GM12878 (cell line): ENCODE measurements around the gene PRRT1B. TPM values are rescaled to one million over a fixed set of nuclear protein-coding genes. Genes with fewer than 3 reads are reported as not detected.

Source experiments
- ATAC-seq: fragments of 200-7000 bp; cut with Tn5 transposase; 3 replicates; pipeline ENCODE4 v1.9.1; 2020; ENCODE audit warnings: mild to moderate bottlenecking, moderate library complexity
- BruUV-seq: library from RNA; stranded (reverse); fragments of 400-500 nt; replicated peaks from 2 replicates; lab custom pipeline; 2021; lab: Mats Ljungman, UMichigan
- CTCF ChIA-PET: fragments of 300-600 bp; sonication (Branson Sonifier 250); formaldehyde crosslinking; extraction: SDS; loops from one replicate; lab custom pipeline; 2021; ENCODE audit warnings: inconsistent platforms; lab: Yijun Ruan, JAX
- POLR2A ChIA-PET: fragments of 350-600 bp; formaldehyde crosslinking; extraction: SDS; loops from one replicate; lab custom pipeline; 2021; ENCODE audit warnings: inconsistent platforms; lab: Charles Lee
- RAD21 ChIA-PET: fragments of 300-600 bp; sonication (Branson Sonifier 250); formaldehyde crosslinking; loops from one replicate; lab custom pipeline; 2023; ENCODE audit warnings: antibody characterized with exemption; ENCODE audit not compliant: unreplicated experiment; lab: Charles Lee
- SMC1A ChIA-PET: fragments of 300-600 bp; sonication (Branson Sonifier 250); formaldehyde crosslinking; loops from one replicate; lab custom pipeline; 2023; ENCODE audit not compliant: unreplicated experiment, uncharacterized antibody; lab: Charles Lee
- DNase-seq: peaks from one replicate; pipeline ENCODE4 v3.0.0-alpha.2; 2011; ENCODE audit warnings: low read depth, low spot score
- FAIRE-seq: peaks from 3 replicates; lab custom pipeline; 2011; peaks lifted over from hg19 to GRCh38; lab: Jason Lieb, UNC
- H2AFZ ChIP-seq: 2 replicates; pipeline ENCODE4 v1.6.0; 2011; ENCODE audit warnings: low read depth, low read length, control low read depth; ENCODE audit not compliant: control insufficient read depth
- H3K27ac ChIP-seq: 2 replicates; pipeline ENCODE4 v1.5.1; 2011; ENCODE audit warnings: control low read depth; ENCODE audit not compliant: control insufficient read depth, insufficient read depth
- H3K27me3 ChIP-seq, 2 experiments: replicated peaks in 1 of 2; 2 replicates each; pipeline versions ENCODE4 v1.6.0 to v1.6.1; 2011; ENCODE audit warnings: low read length in 1 of 2; ENCODE audit not compliant: control insufficient read depth in 2 of 2, insufficient read depth in 2 of 2
- H3K36me3 ChIP-seq, 2 experiments: 2 replicates each; pipeline ENCODE4 v1.5.1; 2011; ENCODE audit warnings: low read length in 1 of 2; ENCODE audit not compliant: control insufficient read depth in 2 of 2, insufficient read depth in 2 of 2
- H3K4me1 ChIP-seq: 2 replicates; pipeline ENCODE4 v1.6.1; 2011; ENCODE audit warnings: mild to moderate bottlenecking, low read length, moderate library complexity, mixed read lengths; ENCODE audit not compliant: control insufficient read depth, insufficient read depth
- H3K4me2 ChIP-seq: 2 replicates; pipeline ENCODE4 v1.6.0; 2011; ENCODE audit warnings: control low read depth; ENCODE audit not compliant: control insufficient read depth, insufficient read depth
- H3K4me3 ChIP-seq: fragments of 200-600 bp; sonication (generic); 2 replicates; pipeline ENCODE4 v1.5.1; 2016
- H3K79me2 ChIP-seq: 2 replicates; pipeline ENCODE4 v1.6.0; 2011; ENCODE audit warnings: low read length; ENCODE audit not compliant: control insufficient read depth, insufficient read depth
- H3K9ac ChIP-seq: 2 replicates; pipeline ENCODE4 v1.8.0; 2011; ENCODE audit warnings: low read length, control low read depth, mixed read lengths; ENCODE audit not compliant: control insufficient read depth, insufficient read depth
- H3K9me3 ChIP-seq: replicated peaks from 3 replicates; pipeline ENCODE4 v1.5.1; 2011; ENCODE audit warnings: mild to moderate bottlenecking, low read length; ENCODE audit not compliant: control insufficient read depth, insufficient read depth
- H4K20me1 ChIP-seq: 2 replicates; pipeline ENCODE4 v1.6.0; 2011; ENCODE audit not compliant: control insufficient read depth, insufficient read depth
- BACH1 ChIP-seq: fragments of 450-650 bp; IDR thresholded peaks from 2 replicates; pipeline ENCODE4 v1.6.1; 2017; ENCODE audit warnings: mild to moderate bottlenecking, borderline replicate concordance
- EED ChIP-seq: sonication (generic); IDR thresholded peaks from 2 replicates; pipeline ENCODE4 v1.6.1; 2016; ENCODE audit warnings: antibody characterized with exemption, low read depth
- ETV6 ChIP-seq, 2 experiments: fragments of 450-650 bp in 1 of 2; IDR thresholded peaks in 1 of 2; conservative IDR thresholded peaks in 1 of 2; 2 replicates each; pipeline ENCODE4 v1.6.1; 2014; ENCODE audit warnings: antibody characterized with exemption in 1 of 2, borderline replicate concordance in 1 of 2, low read depth in 1 of 2, mild to moderate bottlenecking in 1 of 2, moderate library complexity in 1 of 2
- HDAC2 ChIP-seq: fragments of 200-600 bp; sonication (generic); IDR thresholded peaks from 2 replicates; pipeline ENCODE4 v1.6.1; 2017
- IKZF1 ChIP-seq: fragments of 450-650 bp; conservative IDR thresholded peaks from 2 replicates; pipeline ENCODE4 v1.6.1; 2017; ENCODE audit warnings: antibody characterized with exemption, mild to moderate bottlenecking
- MXI1 ChIP-seq: fragments of 150-350 bp; IDR thresholded peaks from 2 replicates; pipeline ENCODE4 v1.6.1; 2011; ENCODE audit warnings: low read depth, mild to moderate bottlenecking, inconsistent platforms, low read length, improper control_type of control experiment
- NFIC ChIP-seq: IDR thresholded peaks from 2 replicates; pipeline ENCODE4 v1.6.1; 2012; ENCODE audit warnings: low read depth, mild to moderate bottlenecking, inconsistent platforms, low read length, moderate library complexity
- POLR2A ChIP-seq: IDR thresholded peaks from 2 replicates; pipeline ENCODE4 v1.6.1; 2011; ENCODE audit warnings: low read depth, mild to moderate bottlenecking, low read length
- POLR2AphosphoS5 ChIP-seq: IDR thresholded peaks from 2 replicates; pipeline ENCODE4 v1.6.1; 2011; ENCODE audit warnings: mild to moderate bottlenecking, low read length, inconsistent platforms
- RUNX3 ChIP-seq: IDR thresholded peaks from 2 replicates; pipeline ENCODE4 v1.6.1; 2012; ENCODE audit warnings: low read length, inconsistent platforms
- SIN3A ChIP-seq: IDR thresholded peaks from 2 replicates; pipeline ENCODE4 v1.6.1; 2012; ENCODE audit warnings: low read depth, low read length, improper control_type of control experiment
- SPI1 ChIP-seq: IDR thresholded peaks from 2 replicates; pipeline ENCODE4 v1.6.1; 2011; ENCODE audit warnings: low read depth, mild to moderate bottlenecking, low read length, moderate library complexity, borderline replicate concordance; ENCODE audit not compliant: insufficient read depth
- SUPT20H ChIP-seq: IDR thresholded peaks from 2 replicates; pipeline ENCODE4 v1.6.1; 2011; ENCODE audit warnings: low read depth, mild to moderate bottlenecking, low read length, moderate library complexity, borderline replicate concordance; ENCODE audit not compliant: control insufficient read depth
- TCF12 ChIP-seq: IDR thresholded peaks from 2 replicates; pipeline ENCODE4 v1.6.1; 2011; ENCODE audit warnings: low read depth, mild to moderate bottlenecking, low read length
- TCF3 ChIP-seq: IDR thresholded peaks from 2 replicates; pipeline ENCODE4 v1.6.1; 2012; ENCODE audit warnings: low read depth, mild to moderate bottlenecking, low read length, borderline replicate concordance; ENCODE audit not compliant: insufficient read depth
- WGBS: methylation state at CpG from one replicate; pipeline ENCODE4 v1.1.6; 2016; ENCODE audit warnings: low lambda C conversion rate; ENCODE audit not compliant: insufficient replicate concordance, insufficient coverage; ENCODE audit errors: missing lambda C conversion rate; 5-methylcytosine and 5-hydroxymethylcytosine counted together
- in situ Hi-C: fragments of 300-500 bp; cut with MboI; formaldehyde crosslinking; loops from 9 replicates; pipeline ENCODE4 v1.14.3; 2018; ENCODE audit warnings: mixed read lengths
- intact Hi-C: fragments of 100-400 bp; cut with micrococcal nuclease; formaldehyde crosslinking; loops from one replicate; pipeline ENCODE4 v1.14.2; 2022; ENCODE audit not compliant: unreplicated experiment
- polyA plus RNA-seq, 11 experiments: library from polyadenylated mRNA; depleted of rRNA in 4 of 11; unstranded in 6 of 11; stranded (reverse) in 5 of 11; fragments of >200 nt; fragmentation: Nextera tagmentation in 4 of 11; fragmentation: Illumina TruSeq in 1 of 11; extraction: Ambion mirVana in 4 of 11; extraction: Trizol in 1 of 11; gene quantifications; 1 replicate in 1 of 11; 2 replicates in 10 of 11; pipeline versions ENCODE4 v1.2.1 to v1.2.3, GENCODE V29; 2011 to 2016; ENCODE audit warnings: inconsistent platforms in 2 of 11, missing spikeins in 2 of 11, low read depth in 1 of 11
- total RNA-seq, 4 experiments: library from RNA; depleted of rRNA in 3 of 4; stranded (reverse); fragments of >200 nt in 3 of 4; fragmentation: Illumina TruSeq in 1 of 4; extraction: Trizol in 1 of 4; gene quantifications; 2 replicates each; pipeline versions ENCODE4 v1.2.1 to v1.2.3, GENCODE V29; 2013 to 2021
- TF ChIP-seq, protein P1 (sequence below): fragments of 450-650 bp; IDR thresholded peaks from 2 replicates; pipeline ENCODE4 v1.6.1; 2018; ENCODE audit warnings: borderline replicate concordance, mild to moderate bottlenecking; ENCODE audit not compliant: partially characterized antibody
- TF ChIP-seq, protein P2 (sequence below): fragments of 450-650 bp; formaldehyde crosslinking; IDR thresholded peaks from 2 replicates; pipeline ENCODE4 v1.4.0; 2022; ENCODE audit warnings: mild to moderate bottlenecking, moderate library complexity

Gene PRRT1B
- total and polyA plus RNA-seq, 10 of the 15 experiments (the other 5 are each of a cell fraction or from before 2014, with no cell fraction given), result not detected

DNA sequence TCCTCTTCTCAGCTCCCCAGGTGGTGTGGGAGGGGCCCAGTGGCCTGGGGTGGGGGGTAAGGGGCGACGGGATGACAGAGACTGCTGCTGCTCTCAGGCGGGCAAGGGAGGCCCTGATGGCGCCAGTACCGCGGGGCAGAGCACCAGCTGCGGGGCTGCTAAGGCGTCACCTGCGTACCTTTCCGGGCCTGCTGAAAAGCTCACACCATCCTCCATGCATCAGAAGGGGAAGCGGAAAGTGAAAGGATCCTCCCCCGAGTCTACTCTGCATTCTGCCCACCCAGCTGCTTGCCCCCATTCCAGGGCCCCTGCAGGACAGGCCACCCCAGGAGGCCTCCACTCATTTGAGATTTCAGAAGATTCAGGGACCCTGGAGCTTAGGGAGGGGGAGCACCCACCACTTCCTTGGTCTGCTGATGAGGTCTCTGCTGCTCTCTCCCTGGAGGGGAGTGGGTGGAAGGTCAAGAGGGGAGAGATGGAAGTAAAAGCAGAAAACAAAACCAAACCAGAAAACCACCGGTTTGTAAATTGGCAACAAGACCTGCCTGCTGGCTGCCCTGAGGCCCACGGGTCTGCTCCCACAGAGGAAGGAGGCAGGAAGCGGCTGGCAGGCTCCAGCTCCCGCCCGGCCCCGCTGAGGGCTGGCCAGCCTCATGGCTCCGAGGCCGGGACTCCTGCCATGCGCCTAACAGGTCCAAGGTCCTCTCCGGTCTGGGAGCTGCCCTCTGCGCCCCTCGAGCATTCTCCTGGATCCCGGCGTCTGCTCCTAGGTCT lies 33.6 kb downstream of the PRRT1B start:
- peaks cover 21% of the 10 kb centered on the region for H3K4me1 ChIP-seq
- CTCF ChIA-PET, result interaction anchor here (0.8 kb wide), 1 partner anchor 13 kb away, joined by 5 read pairs; no protein-coding TSS in a partner anchor
- H3K9me3 ChIP-seq, result no peaks in the 10 kb centered on the region
- no peak overlapping the region for H3K4me3 ChIP-seq
- peaks cover 30 to 46% of the 10 kb centered on the region in 2 experiments for H3K36me3 ChIP-seq
- H3K4me2 ChIP-seq, result peak overlapping the region; percentile 55; the same call in 1 of the 2 replicates
- peak overlapping the region; percentile 7 for H2AFZ ChIP-seq
- RAD21 ChIA-PET, result interaction anchor here (0.8 to 1.1 kb wide), 2 partner anchors 50 to 65 kb away, joined by 3 read pairs; no protein-coding TSS in a partner anchor
- no peaks in the 10 kb centered on the region for H3K27me3 ChIP-seq
- FAIRE-seq, result peak; percentile 74
- ATAC-seq, result peak; percentile 55
- WGBS, result 67% methylated on average over 25 of the region's 26 CpGs
- H3K79me2 ChIP-seq, result no peaks in the 10 kb centered on the region
- peak overlapping the region; percentile 39; the same call in 1 of the 2 replicates for H3K9ac ChIP-seq
- SMC1A ChIA-PET, result interaction anchor here (1.1 kb wide), 1 partner anchor 167 kb away, joined by 3 read pairs; no protein-coding TSS in a partner anchor
- BruUV-seq, result TSS peak; percentile 44
- H3K27ac ChIP-seq, result peak overlapping the region; percentile 84
- intact Hi-C loops (no loop called here), in situ Hi-C loops (loop anchor here (25.0 kb wide), 1 partner anchor 658 kb away; no protein-coding TSS in a partner anchor)
- DNase-seq, result peak; percentile 16
- POLR2A ChIA-PET, result interaction anchor here (0.6 to 1.1 kb wide), 2 partner anchors 159 to 322 kb away, joined by 3 read pairs; no protein-coding TSS in a partner anchor
- no peaks in the 10 kb centered on the region for H4K20me1 ChIP-seq
- peak; percentile 28; the same call in 1 of the 2 replicates for TF ChIP-seq IKZF1
- TF ChIP-seq MXI1, result no peak
- TF ChIP-seq HDAC2, result no peak
- TF ChIP-seq, protein P1, sequence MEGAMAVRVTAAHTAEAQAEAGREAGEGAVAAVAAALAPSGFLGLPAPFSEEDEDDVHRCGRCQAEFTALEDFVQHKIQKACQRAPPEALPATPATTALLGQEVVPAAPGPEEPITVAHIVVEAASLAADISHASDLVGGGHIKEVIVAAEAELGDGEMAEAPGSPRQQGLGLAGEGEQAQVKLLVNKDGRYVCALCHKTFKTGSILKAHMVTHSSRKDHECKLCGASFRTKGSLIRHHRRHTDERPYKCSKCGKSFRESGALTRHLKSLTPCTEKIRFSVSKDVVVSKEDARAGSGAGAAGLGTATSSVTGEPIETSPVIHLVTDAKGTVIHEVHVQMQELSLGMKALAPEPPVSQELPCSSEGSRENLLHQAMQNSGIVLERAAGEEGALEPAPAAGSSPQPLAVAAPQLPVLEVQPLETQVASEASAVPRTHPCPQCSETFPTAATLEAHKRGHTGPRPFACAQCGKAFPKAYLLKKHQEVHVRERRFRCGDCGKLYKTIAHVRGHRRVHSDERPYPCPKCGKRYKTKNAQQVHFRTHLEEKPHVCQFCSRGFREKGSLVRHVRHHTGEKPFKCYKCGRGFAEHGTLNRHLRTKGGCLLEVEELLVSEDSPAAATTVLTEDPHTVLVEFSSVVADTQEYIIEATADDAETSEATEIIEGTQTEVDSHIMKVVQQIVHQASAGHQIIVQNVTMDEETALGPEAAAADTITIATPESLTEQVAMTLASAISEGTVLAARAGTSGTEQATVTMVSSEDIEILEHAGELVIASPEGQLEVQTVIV, result no peak
- TF ChIP-seq, protein P2, sequence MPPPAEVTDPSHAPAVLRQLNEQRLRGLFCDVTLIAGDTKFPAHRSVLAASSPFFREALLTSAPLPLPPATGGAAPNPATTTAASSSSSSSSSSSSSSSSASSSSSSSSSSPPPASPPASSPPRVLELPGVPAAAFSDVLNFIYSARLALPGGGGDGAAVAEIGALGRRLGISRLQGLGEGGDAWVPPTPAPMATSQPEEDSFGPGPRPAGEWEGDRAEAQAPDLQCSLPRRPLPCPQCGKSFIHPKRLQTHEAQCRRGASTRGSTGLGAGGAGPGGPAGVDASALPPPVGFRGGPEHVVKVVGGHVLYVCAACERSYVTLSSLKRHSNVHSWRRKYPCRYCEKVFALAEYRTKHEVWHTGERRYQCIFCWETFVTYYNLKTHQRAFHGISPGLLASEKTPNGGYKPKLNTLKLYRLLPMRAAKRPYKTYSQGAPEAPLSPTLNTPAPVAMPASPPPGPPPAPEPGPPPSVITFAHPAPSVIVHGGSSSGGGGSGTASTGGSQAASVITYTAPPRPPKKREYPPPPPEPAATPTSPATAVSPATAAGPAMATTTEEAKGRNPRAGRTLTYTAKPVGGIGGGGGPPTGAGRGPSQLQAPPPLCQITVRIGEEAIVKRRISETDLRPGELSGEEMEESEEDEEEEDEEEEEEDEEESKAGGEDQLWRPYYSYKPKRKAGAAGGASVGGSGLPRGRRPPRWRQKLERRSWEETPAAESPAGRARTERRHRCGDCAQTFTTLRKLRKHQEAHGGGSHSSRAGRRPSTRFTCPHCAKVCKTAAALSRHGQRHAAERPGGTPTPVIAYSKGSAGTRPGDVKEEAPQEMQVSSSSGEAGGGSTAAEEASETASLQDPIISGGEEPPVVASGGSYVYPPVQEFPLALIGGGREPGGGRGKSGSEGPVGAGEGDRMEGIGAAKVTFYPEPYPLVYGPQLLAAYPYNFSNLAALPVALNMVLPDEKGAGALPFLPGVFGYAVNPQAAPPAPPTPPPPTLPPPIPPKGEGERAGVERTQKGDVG, result no peak
- TF ChIP-seq SUPT20H, result no peak
- TF ChIP-seq BACH1, result no peak
- TF ChIP-seq SIN3A, result no peak
- TF ChIP-seq TCF3, result 0 out of 2 replicates have a peak, but pooled peaks have one; percentile 51
- peak; percentile 46; the same call in 1 of the 2 replicates for TF ChIP-seq SPI1
- TF ChIP-seq NFIC, result no peak
- TF ChIP-seq ETV6 (conservative IDR thresholded peaks at IDR 0.05 in 1 of 2, IDR thresholded peaks at IDR 0.05 in 1 of 2; ENCODE audit: borderline replicate concordance in 1 of 2, low read depth in 1 of 2), result 0 out of 4 replicates have a peak, but pooled peaks of 1 of the 2 experiments have one; percentile 30
- peak; percentile 37 for TF ChIP-seq POLR2A
- TF ChIP-seq RUNX3, result peak; percentile 63
- peak; percentile 54; the same call in 1 of the 2 replicates for TF ChIP-seq POLR2AphosphoS5
- 0 out of 2 replicates have a peak, but pooled peaks have one; percentile 16 for TF ChIP-seq EED
- no peak for TF ChIP-seq TCF12
